DMS79 treated with DMSO at 0.1 percent for 48 hours (cell line): ENCODE results near the gene PPP2R2D.

Source experiments
- DNase-seq: peaks from one replicate; lab custom pipeline; 2025; lab: John Stamatoyannopoulos, UW

The PPP2R2D gene

DNA sequence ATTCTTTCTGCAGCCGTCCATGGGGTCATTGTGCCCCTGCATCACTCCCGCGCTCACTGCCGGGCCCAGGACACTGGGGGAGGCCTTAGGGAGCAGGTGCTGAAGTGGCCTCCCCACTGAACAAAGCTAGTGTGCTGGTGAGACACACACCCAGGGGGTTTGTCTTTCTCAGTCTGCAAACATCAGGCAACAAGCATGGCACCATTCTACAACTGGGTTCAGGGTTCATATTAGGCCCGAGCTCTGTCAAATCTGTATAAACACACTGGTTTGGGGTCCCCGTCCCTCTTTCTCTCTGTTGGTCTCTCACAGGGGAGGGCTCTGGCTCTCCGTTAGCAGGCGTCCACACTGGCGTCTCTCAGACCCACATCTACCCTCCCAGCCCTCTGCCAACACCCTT is 11.1 kb upstream of the PPP2R2D start:
- DNase-seq, result no peak

DNA sequence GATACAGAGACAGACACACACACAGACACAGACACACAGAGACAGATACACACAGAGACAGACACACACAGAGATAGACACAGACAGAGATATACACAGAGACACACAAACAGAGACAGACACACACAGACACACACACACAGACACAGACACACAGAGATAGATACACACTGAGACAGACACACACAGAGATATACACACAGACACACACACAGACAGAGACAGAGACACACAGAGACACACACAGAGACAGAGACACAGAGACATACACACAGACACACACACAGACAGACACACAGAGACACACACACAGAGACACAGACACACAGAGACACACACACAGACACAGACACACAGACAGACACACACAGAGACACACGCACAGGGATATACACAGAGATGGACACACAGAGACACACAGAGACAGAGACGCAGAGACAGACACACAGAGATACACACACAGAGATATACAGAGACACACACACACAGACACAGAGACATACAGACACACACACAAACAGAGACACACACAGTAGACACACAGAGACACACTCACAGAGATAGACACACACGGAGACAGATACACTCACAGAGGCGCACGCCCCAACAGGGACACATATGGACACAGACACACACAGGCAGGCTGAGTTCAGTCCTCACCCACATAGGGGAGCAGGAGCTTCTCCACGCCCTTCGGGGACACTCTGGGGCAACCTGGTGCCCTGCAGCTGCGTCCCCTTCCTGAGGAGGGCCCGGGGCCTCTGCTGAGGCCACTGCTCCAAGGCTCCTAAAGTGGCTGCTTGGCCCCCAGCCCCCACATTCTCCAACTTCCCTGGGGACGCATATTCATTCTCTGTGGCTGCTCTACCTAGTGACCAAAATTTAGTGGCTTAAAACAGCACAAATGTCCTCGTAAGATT is 10.3 kb upstream of the PPP2R2D start:
- DNase-seq, result no peak

DNA sequence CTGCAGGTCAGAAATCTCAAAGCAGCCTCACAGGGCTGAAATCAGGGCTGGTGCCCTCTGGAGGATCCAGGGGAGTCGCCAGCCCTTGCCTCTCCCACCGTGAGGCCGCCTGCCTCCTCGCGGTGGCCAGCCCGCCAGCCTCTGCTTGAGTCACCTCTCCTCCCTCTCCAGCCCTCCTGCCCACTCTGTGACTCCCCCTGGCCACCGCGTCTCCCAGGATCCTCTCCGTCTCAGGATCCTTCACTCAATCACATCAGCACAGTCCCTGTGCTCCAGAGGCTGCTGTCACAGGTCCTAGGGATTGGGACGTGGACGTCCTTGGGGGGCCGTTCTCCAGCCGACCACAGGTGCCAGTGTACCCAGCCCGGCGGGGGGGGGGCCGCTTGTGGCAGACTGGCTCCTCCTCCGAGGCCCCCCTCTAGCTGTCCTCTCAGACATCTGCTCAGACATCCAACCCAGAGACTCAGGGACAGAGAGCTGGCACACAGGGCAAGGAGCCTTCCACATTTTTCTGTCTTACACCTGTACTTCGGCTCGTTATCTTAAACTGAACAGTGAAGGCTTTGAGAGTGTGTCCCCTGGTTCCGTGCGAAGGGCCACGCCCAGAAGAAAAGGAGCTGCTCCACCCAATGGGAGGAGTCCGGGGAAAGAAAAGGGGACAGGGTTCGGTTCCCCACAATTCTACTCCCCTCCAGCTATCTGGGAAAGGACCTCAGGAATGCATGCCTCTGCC is 9.4 kb upstream of the PPP2R2D start:
- peak; percentile 39 for DNase-seq

DNA sequence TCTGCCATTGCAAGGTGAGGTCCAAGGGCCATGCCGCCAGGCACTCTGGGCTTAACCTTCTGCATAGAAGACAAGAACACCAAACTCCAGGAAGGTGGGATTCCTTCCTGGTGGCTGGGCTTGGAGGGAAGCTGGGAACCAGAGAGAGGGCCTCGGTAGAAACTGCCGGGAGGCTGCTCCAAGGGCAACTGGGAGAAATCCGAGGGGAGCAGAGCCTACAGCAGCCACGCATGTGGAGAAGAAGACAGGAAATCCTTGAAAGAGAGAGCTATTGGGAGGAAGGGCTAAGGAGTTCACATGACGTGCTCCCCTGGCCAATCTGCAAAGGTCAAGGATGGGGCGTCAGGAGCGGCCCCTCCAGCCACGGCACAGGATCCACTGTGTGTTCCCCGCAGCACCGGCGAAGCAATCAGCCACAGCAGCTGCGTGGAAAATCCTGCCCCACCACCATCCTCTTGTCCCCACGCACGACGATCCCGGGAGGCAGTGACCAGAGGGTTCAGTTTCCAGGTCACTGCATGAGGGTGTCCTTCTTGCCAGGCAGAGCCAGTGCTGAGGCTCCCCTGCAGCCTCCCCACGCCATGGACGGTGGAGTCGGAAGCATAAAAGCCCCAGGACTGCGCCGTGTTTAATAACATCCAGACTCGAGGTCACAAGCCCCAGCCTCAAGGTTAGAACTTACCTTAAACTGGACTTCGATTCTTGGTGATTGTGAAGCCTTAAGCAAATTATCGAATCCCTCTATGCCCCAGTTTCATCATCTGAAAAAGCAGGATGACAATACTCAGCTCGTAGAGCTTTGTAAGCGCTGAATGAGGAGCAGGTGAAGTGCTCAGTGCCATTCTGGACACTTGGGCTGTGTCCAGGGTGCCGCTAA is 8.6 kb upstream of the PPP2R2D start:
- DNase-seq, result no peak

DNA sequence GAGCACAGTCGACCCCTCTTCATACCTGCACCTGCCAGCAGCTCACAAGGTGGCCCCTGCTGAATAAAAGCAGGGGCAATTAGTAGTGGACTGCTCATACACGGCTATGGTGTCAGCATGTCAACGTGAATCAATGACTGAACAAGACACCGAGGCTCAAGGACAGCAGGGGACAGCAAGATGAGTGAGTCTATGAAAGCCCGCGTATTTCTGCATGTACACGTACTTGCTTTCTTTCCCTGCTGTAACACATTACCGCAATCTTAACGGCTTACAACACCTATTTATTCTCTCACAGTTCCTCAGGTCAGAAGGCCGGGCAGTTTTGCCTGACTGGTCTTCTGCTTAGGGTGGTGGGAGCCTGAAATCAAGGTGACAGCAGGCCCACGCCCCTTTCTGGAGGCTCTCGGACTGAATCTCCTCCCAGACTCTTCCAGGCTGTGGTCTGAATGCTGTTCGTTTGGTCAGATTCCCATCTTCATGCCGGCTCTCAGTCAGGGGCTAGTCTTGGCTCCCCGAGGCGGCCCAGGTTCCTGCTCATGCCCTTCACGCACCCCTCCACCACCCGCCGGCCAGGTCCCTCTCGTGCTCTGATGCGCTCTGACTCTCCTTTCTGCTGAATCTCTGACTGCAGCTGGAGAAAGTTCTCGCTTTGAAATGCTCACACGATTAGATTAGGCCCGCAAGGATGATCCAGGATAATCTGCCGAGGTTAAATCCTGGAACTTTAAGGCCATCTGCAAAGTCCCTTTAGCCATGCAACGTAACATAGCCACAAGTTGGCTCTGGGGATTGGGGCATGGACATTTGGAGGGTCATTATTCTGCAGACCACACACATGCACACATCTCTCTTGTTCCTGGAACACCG is 7.8 kb upstream of the PPP2R2D start:
- no peak for DNase-seq

DNA sequence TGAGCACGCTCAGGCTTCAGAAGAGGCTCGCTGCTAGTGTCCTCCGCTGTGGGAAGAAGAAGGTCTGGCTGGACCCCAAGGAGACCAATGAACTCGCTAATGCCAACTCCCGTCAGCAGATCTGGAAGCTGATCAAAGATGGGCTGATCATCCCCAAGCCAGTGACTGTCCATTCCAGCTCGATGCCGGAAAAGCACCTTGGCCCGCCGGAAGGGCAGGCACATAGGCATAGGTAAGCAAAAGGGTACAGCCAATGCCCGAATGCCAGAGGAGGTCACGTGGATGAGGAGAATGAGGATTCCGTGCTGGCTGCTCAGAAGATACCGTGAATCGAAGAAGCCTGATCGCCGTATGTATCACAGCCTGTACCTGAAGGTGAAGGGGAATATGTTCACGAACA is 5.7 kb upstream of the PPP2R2D start:
- DNase-seq, result no peak

DNA sequence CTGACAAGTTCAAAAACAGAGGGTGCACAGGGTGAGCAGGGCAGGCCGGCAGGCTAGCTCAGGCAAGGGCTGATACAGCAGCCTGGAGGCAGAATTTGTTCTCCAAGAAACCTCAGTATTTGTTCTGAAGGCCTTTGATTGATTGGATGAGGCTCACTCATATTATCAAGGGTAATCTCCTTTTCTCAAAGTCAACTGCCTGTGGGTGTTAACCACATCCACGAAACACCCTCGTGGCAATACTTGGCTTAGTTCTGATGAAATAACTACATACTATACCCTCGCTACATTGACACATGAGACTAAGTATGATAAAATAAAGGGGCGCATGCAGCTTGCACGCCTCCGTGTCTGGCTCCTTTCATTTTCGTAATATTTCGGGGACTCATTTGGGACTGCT is 4.4 kb upstream of the PPP2R2D start:
- no peak for DNase-seq

DNA sequence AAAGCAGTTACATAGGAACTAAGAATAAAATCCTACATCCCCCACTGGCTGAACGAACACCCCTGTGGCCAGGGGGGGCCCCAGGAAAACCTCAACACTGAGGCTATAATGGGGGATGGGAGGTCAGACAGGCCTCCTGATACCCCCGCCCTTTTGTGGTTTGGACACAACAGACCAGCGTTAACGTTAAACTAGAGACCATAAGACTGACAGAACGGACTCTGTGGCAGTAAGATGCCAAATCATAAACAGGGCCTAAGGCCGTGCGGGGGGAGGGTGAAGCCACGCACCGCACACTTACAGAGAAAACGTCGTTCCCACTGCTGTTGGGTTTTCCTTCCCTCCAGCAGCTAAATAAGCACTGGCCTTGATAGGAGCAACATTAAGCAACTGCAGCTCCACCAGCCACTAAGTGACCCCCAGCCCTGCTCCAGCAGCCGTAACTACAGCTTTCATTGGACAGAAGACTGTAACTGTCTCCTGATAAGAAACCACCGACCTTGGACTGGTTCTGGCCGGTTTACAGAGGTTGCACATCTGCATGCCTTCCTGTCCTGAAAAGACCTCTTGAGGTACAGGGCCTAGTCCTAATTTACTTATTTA is 3.4 kb upstream of the PPP2R2D start:
- DNase-seq, result no peak

DNA sequence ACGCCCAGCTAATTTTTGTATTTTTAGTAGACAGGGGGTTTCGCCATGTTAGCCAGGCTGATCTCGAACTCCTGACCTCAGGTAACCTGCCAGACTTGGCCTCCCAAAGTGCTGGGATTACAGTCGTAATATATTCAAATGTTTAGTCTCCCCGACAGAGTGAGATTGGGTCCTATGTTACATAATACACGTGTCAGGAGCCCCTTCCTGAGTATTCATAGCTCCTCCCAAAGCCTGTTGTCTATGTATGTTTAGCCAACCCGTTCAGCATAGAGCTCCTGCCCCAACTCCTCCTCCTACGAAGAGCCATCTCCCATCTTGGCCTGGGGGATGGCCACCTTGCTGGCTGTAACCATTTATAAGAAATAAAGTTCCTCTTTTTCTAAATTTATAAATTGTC is 2.7 kb upstream of the PPP2R2D start:
- no peak for DNase-seq

DNA sequence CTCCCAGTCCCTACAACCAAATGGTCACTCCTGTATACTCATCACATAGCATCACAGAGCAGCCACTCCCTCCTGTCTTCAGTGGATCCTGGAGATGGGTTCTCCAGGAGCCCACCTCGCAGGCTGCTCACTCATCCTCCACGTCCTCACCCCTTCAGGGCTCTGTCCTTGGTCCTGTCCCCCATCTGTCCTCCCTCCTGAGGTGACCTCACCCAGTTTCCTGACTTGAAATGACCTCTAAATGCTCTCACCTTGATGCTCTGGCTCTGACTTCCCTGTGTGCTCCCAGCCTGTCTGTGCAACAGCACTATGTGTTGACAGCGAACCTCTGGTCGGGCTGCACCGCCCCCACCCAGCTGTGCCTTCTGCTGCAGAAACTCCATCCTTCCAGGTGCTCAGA is 2.1 kb upstream of the PPP2R2D start:
- DNase-seq, result no peak

DNA sequence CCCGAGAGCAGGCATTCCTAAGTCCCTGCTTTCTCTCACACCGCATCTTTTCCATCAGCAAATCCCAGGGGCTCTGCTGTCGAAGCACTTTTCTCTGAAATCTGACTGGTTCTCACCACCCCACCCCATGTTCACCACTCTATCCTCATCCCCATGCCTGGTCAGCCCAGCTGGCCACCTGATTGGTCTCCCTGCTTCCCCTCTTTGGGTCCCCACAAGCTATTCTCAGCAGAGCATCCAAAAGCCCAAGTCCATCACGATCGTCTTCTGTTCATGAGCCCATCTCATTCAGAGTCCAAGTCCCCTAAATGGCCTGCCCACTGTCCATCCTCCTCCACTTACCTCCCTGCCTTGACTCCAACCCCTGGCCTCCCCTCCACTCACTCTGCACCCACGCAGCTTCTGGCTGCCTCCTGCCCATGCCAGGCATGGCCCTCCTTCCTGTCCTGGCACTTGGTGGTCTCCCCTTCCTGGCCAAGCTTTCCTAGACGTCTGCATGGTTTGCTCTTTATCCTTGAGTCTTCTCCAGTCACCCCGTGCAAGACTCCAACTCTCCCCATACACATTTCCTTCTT is 1.6 kb upstream of the PPP2R2D start:
- no peak for DNase-seq

DNA sequence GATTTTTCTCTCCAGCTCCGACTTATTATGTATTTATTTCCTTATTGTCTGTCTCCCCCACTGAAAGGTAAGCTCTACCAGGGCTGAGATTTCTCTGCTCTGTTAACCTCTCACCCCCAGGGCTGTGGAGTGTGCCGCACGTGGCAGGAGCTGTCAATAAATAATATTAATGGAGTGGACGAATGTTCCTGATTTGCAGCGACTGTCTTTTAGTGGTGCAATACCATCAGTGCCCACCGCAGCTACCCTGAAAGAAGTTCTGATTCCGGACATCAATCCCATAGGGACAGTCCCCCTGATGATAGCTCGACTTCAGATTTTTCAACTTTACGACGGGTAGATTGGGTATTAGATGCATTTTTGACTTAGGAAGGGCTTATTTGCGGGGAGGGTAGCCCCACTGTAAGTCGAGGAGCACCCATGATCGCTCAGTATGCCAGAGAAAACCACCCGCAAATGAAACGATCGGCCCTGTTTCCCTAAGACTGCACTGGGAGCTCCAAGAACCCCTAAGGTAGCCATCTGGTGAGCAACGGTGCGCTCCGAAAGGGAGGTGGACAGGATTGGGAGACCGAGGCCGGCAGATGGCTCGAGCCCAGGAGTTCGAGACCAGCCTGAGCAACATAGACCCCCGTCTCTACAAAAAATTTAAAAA is 986 bp upstream of the PPP2R2D start:
- no peak for DNase-seq

DNA sequence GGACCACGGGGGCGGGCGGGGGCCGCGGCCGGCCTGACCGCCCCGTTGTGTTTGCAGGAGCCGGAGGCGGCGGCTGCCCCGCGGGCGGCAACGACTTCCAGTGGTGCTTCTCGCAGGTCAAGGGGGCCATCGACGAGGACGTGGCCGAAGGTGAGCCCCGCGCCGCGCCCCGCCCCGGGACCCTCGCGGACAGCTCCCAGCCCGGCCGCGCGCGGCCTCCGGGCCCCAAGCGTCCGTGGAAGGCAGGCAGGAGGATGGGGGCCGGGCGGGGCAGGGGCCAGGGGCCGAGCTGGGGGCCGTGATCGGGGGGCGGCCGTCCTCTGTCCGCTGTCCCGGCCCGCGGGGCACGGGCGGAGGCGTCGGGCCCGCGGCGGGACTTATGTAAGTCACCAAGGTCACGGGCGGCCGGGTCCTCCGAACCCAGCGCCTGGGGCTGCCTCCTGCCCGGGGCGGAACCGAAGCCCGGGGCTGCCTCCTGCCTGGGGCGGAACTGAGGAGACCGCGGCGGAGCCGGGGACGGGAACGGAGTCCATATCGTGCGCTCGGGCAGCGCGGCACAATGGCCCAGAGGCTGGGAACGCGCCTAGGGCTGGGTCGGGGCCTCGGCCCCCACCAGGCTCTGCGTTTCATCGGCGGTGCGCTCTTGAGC is 497 bp downstream of the PPP2R2D start:
- no peak for DNase-seq

DNA sequence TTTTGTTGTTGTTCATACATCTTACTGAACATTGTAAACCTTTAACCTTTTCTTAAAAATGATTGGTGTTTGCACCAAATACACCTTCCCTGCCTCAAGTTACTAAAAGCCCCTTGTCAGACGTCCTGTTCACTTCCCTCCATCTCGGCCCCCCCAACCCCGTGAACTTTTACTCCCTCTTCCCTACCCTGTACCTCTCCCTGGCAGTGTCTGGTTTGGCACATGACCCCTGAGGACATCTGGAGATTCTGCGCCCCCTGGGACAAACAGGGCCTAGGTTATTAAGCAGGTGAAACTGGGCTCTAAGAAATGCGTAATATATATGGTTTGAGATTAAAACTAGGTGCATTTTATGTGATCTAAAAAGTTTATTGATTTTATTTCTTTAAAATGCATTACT is 1.4 kb downstream of the PPP2R2D start:
- DNase-seq, result no peak

DNA sequence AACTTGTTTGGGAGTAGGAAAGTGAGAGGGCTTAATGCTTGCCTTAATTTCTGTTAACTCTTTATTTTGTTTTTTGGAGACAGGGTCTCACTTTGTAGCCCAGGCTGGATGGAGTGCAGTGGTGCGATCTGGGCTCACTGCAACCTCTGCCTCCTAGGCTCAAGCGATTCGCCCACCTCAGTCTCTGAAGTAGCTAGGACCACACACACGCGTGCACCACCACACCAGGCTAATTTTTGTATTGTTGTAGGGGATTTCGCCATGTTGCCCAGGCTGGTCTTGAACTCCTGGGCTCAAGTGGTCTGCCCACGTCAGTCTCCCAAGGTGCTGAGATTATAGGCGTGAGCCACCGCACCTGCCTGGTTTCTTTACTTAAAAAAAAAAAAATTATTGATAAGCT is 1.9 kb downstream of the PPP2R2D start:
- DNase-seq, result no peak

DNA sequence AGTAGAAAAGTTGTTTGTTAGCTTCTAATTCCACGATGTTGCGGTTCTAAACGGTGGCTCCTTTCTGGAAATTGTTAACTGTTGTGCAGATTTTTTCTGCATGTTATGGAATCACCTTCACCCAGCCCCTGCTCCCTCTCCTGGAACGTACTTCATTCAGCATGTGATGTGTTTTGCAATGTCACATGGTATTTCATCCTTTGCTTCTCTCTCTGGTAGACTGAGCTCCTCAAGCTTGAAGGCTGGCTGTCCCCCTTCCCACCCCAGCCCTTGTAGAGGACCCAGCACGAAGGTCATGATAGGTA is 4.4 kb downstream of the PPP2R2D start:
- DNase-seq, result no peak

DNA sequence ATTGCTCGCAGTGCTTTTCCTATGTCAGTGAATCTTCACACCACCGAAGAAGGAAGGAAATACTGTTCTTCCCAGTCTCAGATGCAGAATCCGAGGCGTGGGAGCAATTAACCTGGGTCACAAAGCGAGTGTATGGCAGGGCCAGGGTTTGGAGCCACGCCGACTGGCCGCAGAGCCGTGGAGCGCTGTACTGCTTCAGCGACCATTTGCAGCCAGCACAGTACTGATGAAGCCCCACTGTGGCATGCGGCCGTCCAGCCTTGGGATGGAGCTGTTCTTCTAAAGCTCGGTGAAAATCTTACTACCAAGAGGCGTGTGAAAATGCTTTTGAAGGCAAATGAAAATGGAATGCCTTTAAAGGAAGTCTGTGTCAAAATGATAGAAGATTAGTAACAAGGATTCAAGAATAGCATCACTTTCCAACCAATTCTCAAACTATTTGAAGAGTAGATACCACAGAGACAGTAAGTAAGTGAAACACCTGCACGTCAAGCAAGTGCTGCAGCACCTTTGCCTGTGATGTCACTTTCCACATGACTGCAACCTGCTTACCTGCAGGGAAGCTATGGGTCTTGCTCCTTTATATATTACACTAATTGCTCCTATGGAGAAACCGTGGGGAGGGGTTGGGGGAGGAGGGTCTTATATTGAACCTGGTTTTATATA is 4.9 kb downstream of the PPP2R2D start:
- DNase-seq, result no peak

DNA sequence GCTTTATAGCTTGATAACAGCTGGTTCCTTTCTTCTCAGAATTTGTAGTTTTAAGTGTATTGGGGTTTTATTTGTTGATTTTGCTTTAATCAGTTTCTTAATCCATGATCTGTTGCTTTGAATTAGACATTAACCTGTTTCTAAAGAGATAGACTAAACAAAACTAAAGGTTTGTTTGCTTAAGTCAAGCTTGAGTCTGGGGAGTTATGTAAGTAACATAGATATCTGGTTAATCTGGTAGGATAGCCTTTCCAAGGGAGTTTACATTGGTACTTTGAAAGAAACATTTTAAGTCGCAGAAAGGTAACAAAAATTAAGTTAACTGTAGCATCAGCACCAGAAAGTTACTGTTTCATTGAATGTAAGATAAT is 5.4 kb downstream of the PPP2R2D start:
- DNase-seq, result no peak

DNA sequence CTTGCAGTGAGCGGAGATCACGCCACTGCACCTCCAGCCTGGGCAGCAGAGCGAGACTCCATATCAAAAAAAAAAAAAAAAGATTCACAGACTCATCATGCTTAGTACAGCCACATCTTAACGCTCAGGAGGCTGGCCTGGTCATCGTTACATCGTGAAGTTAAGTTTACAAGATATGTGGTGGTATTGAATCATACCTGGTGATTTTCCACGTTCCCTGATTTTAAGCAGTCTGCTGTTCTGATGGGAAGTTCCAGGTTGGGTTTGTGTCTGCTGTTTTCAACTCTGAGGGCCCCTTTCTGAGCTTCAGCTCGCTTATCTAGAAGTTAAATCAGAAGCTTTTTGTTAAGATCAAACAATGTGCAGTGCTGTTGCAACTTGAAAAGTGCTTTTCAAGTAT is 6.9 kb downstream of the PPP2R2D start:
- no peak for DNase-seq
